Measurements from ENCODE around the gene NHLH2. TPM values are rescaled to one million over a fixed set of nuclear protein-coding genes. Genes with fewer than 3 reads are reported as not detected.

Gene NHLH2
- total and polyA plus RNA-seq, 12 donors = not detected

GRCh38 chr1:115815694-115816093 is 25.2 kb downstream of the NHLH2 start:
- H3K4me3 ChIP-seq = no peak overlapping the region
- ATAC-seq (peak in 4 of 8 donors; percentile 63 to 79 (median 70)), DNase-seq (no peak)
- peaks cover 0 to 9% (median 0%) of the 10 kb centered on the region in 7 donors for H3K27me3 ChIP-seq
- no peak overlapping the region for H3K27ac ChIP-seq
- intact Hi-C loops (cut with DNase I) = loop anchor here in 2 of 10 donors (10.0 kb wide), 2 partner anchors 209 to 679 kb away; no protein-coding TSS in a partner anchor
- peaks cover 0 to 7% (median 0%) of the 10 kb centered on the region in 11 donors for H3K9me3 ChIP-seq
- WGBS, 2 donors = 36 to 40% methylated on average over 3 of the region's 3 CpGs
- peaks cover 0 to 16% (median 2%) of the 10 kb centered on the region in 9 donors for H3K4me1 ChIP-seq
- TF ChIP-seq, protein P1, sequence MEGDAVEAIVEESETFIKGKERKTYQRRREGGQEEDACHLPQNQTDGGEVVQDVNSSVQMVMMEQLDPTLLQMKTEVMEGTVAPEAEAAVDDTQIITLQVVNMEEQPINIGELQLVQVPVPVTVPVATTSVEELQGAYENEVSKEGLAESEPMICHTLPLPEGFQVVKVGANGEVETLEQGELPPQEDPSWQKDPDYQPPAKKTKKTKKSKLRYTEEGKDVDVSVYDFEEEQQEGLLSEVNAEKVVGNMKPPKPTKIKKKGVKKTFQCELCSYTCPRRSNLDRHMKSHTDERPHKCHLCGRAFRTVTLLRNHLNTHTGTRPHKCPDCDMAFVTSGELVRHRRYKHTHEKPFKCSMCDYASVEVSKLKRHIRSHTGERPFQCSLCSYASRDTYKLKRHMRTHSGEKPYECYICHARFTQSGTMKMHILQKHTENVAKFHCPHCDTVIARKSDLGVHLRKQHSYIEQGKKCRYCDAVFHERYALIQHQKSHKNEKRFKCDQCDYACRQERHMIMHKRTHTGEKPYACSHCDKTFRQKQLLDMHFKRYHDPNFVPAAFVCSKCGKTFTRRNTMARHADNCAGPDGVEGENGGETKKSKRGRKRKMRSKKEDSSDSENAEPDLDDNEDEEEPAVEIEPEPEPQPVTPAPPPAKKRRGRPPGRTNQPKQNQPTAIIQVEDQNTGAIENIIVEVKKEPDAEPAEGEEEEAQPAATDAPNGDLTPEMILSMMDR (IDR thresholded peaks at IDR 0.05) = no peak
- H3K36me3 ChIP-seq = no peaks in the 10 kb centered on the region

DNA sequence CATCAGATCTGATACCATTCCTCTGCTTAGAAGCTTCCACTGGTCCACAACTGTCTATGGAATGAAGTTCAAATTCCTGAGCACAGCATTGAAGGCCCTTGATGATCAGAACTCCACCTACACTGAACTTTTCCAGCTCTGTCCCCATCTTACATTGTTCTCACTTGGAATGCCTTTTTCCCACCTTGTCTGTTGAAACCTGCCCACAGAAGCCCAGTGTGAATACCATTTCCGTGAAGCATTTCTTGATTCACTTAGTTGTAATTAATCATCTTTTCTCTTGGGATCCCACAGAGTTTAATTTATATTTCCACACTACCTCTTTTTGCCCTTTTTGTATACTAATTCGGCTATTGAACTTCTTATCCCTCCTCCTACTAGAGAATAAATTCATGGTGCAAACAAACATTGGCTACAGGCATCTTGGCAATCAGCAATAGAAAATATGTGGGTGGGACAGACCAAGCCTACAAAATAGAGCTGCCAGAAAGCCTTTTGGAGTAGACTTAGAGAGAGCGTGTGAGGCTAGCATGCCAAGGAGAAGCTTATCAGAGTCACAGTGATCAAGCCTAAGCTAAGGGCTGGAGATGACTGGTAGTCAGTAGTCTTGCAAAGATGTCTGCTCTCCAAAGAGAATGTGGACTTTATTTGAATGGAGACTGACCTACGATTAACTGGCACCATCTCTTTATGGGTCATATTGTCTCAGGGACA is 26.1 kb downstream of the NHLH2 start:
- Histone ChIP-seq H3K27ac (no peak overlapping the region), H3K4me3 (no peak overlapping the region), H3K4me1 (peaks cover 0 to 24% (median 6%) of the 10 kb centered on the region in 9 donors), H3K27me3 (peaks cover 0 to 8% (median 0%) of the 10 kb centered on the region in 7 donors), H3K36me3 (no peaks in the 10 kb centered on the region), H3K9me3 (peaks cover 0 to 5% (median 0%) of the 10 kb centered on the region in 11 donors)
- no peak for ATAC-seq
- no peak for DNase-seq
- 67 to 89% methylated on average over 4 of the region's 4 CpGs for WGBS, 2 donors
- TF ChIP-seq, protein P1 (IDR thresholded peaks at IDR 0.05) = no peak
- intact Hi-C loops (cut with DNase I) = loop anchor here in 5 of 10 donors (5.0 to 10.0 kb wide), 4 partner anchors 162 to 680 kb away; partner anchors contain the start of gene SLC22A15 (in 2 of the 5)

DNA sequence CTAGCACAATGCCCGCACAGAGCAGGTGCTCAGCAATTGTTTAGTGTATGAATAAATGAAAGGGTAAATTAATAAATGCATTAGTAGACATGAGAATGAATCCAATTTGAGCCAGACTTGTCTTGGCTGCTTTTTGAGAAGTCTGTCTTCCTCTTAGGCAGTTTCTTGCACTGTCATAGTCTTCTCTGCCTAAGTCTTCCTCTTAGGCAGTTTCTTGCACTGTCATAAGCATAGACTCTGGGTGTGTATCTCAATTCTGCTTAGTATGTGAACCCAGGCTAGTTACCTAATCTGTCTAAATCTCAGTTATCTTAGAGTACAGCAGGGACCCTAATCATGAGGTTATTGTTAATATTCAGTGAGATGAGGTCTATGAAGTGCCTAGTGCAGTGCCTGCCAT is 27.2 kb downstream of the NHLH2 start:
- no peaks in the 10 kb centered on the region for H3K36me3 ChIP-seq
- H3K27me3 ChIP-seq = no peaks in the 10 kb centered on the region
- DNase-seq = no peak
- H3K4me1 ChIP-seq = peaks cover 0 to 30% (median 6%) of the 10 kb centered on the region in 9 donors
- no peak for ATAC-seq
- 91 to 97% methylated on average over 1 of the region's 1 CpG for WGBS, 2 donors
- H3K4me3 ChIP-seq = no peak overlapping the region
- H3K27ac ChIP-seq = no peak overlapping the region
- intact Hi-C loops (cut with DNase I) = loop anchor here in 5 of 10 donors (5.0 to 10.0 kb wide), 4 partner anchors 164 to 681 kb away; partner anchors contain the start of gene SLC22A15 (in 2 of the 5)
- TF ChIP-seq, protein P1 (IDR thresholded peaks at IDR 0.05) = no peak
- no peaks in the 10 kb centered on the region for H3K9me3 ChIP-seq

- H3K4me1 ChIP-seq = peaks cover 0 to 30% (median 7%) of the 10 kb centered on the region in 9 donors
- intact Hi-C loops (cut with DNase I) = loop anchor here in 5 of 10 donors (2.0 to 10.0 kb wide), 5 partner anchors 166 to 684 kb away; partner anchors contain the start of gene SLC22A15 (in 2 of the 5)
- peaks cover 0 to 5% (median 0%) of the 10 kb centered on the region in 11 donors for H3K9me3 ChIP-seq
- H3K4me3 ChIP-seq = no peak overlapping the region
- no peak overlapping the region for H3K27ac ChIP-seq
- no peak for DNase-seq
- no peaks in the 10 kb centered on the region for H3K36me3 ChIP-seq
- ATAC-seq = peak in 3 of 8 donors; percentile 10 to 49 (median 48)
- H3K27me3 ChIP-seq = peaks cover 0 to 5% (median 0%) of the 10 kb centered on the region in 7 donors
- TF ChIP-seq, protein P1 (IDR thresholded peaks at IDR 0.05) = no peak
- WGBS, 2 donors = 54 to 58% methylated on average over 3 of the region's 3 CpGs
Measured at GRCh38 chr1:115811140-115811828, 29.6 kb downstream of the NHLH2 start.

Measured in heart right ventricle (tissue), 16 donors.